Measurements from ENCODE around the gene TMEM245.

The TMEM245 gene

GRCh38 chr9:109119439-109120203 is at the start of gene TMEM245:
Gene TMEM245 (minus strand): TSS chr9:109119947. CDS start chr9:109119913, 34 bp downstream.
- TF ChIP-seq GATA2 (IDR thresholded peaks at IDR 0.05; ENCODE audit: low read depth, low read length): no peak
- TF ChIP-seq GATA3 (IDR thresholded peaks at IDR 0.05; ENCODE audit: low read depth, low read length): no peak

GRCh38 chr9:109168170-109168569 is 48.4 kb upstream of the TMEM245 start:
- TF ChIP-seq GATA2 (IDR thresholded peaks at IDR 0.05; ENCODE audit: low read depth, low read length) (peak; percentile 8; the same call in 1 of the 2 replicates), GATA3 (IDR thresholded peaks at IDR 0.05; ENCODE audit: low read depth, low read length) (no peak)

GRCh38 chr9:109167716-109168115 is 48.0 kb upstream of the TMEM245 start:
- TF ChIP-seq GATA2 (IDR thresholded peaks at IDR 0.05; ENCODE audit: low read depth, low read length) (no peak), GATA3 (IDR thresholded peaks at IDR 0.05; ENCODE audit: low read depth, low read length) (no peak)

GRCh38 chr9:109166771-109167601 is 47.2 kb upstream of the TMEM245 start, which contains the start of gene FRRS1L:
Gene FRRS1L (minus strand): TSS chr9:109167249. CDS start chr9:109167138, 111 bp downstream.
- TF ChIP-seq GATA3 (IDR thresholded peaks at IDR 0.05; ENCODE audit: low read depth, low read length) (no peak), GATA2 (IDR thresholded peaks at IDR 0.05; ENCODE audit: low read depth, low read length) (no peak)

GRCh38 chr9:109166171-109166770 is 46.5 kb upstream of the TMEM245 start:
- TF ChIP-seq GATA2 (IDR thresholded peaks at IDR 0.05; ENCODE audit: low read depth, low read length) (no peak), GATA3 (IDR thresholded peaks at IDR 0.05; ENCODE audit: low read depth, low read length) (no peak)

- TF ChIP-seq GATA3 (IDR thresholded peaks at IDR 0.05; ENCODE audit: low read depth, low read length) (no peak), GATA2 (IDR thresholded peaks at IDR 0.05; ENCODE audit: low read depth, low read length) (no peak)
Measured at GRCh38 chr9:109164042-109164441, 44.3 kb upstream of the TMEM245 start.

- TF ChIP-seq GATA3 (IDR thresholded peaks at IDR 0.05; ENCODE audit: low read depth, low read length) (no peak), GATA2 (IDR thresholded peaks at IDR 0.05; ENCODE audit: low read depth, low read length) (no peak)
Measured at GRCh38 chr9:109163194-109163593, 43.4 kb upstream of the TMEM245 start.

- TF ChIP-seq GATA2 (IDR thresholded peaks at IDR 0.05; ENCODE audit: low read depth, low read length) (no peak), GATA3 (IDR thresholded peaks at IDR 0.05; ENCODE audit: low read depth, low read length) (no peak)
Measured at GRCh38 chr9:109162677-109163076, 42.9 kb upstream of the TMEM245 start.

GRCh38 chr9:109161471-109161870 is 41.7 kb upstream of the TMEM245 start:
- no peak for TF ChIP-seq GATA3 (IDR thresholded peaks at IDR 0.05; ENCODE audit: low read depth, low read length)
- no peak for TF ChIP-seq GATA2 (IDR thresholded peaks at IDR 0.05; ENCODE audit: low read depth, low read length)

- TF ChIP-seq GATA2 (IDR thresholded peaks at IDR 0.05; ENCODE audit: low read depth, low read length): no peak
- TF ChIP-seq GATA3 (IDR thresholded peaks at IDR 0.05; ENCODE audit: low read depth, low read length): no peak
Measured at GRCh38 chr9:109159583-109159982, 39.8 kb upstream of the TMEM245 start.

GRCh38 chr9:109158651-109159050 is 38.9 kb upstream of the TMEM245 start:
- no peak for TF ChIP-seq GATA3 (IDR thresholded peaks at IDR 0.05; ENCODE audit: low read depth, low read length)
- TF ChIP-seq GATA2 (IDR thresholded peaks at IDR 0.05; ENCODE audit: low read depth, low read length): no peak

GRCh38 chr9:109156708-109157107 is 37.0 kb upstream of the TMEM245 start:
- TF ChIP-seq GATA2 (IDR thresholded peaks at IDR 0.05; ENCODE audit: low read depth, low read length) (no peak), GATA3 (IDR thresholded peaks at IDR 0.05; ENCODE audit: low read depth, low read length) (no peak)

- TF ChIP-seq GATA2 (IDR thresholded peaks at IDR 0.05; ENCODE audit: low read depth, low read length) (no peak), GATA3 (IDR thresholded peaks at IDR 0.05; ENCODE audit: low read depth, low read length) (no peak)
Measured at GRCh38 chr9:109150925-109151545, 31.3 kb upstream of the TMEM245 start.

- TF ChIP-seq GATA3 (IDR thresholded peaks at IDR 0.05; ENCODE audit: low read depth, low read length): no peak
- TF ChIP-seq GATA2 (IDR thresholded peaks at IDR 0.05; ENCODE audit: low read depth, low read length): no peak
Measured at GRCh38 chr9:109149722-109150121, 30.0 kb upstream of the TMEM245 start.

All from SH-SY5Y (cell line).